GM12874 (cell line): ENCODE data around the gene TOP2A.

Experiments
- TF ChIP-seq, protein P1 (sequence below): IDR thresholded peaks from 2 replicates; pipeline ENCODE4 v1.5.1; 2011; ENCODE audit warnings: low read depth, mild to moderate bottlenecking, control low read depth, low read length, moderate library complexity; ENCODE audit not compliant: insufficient read depth

The TOP2A gene

DNA sequence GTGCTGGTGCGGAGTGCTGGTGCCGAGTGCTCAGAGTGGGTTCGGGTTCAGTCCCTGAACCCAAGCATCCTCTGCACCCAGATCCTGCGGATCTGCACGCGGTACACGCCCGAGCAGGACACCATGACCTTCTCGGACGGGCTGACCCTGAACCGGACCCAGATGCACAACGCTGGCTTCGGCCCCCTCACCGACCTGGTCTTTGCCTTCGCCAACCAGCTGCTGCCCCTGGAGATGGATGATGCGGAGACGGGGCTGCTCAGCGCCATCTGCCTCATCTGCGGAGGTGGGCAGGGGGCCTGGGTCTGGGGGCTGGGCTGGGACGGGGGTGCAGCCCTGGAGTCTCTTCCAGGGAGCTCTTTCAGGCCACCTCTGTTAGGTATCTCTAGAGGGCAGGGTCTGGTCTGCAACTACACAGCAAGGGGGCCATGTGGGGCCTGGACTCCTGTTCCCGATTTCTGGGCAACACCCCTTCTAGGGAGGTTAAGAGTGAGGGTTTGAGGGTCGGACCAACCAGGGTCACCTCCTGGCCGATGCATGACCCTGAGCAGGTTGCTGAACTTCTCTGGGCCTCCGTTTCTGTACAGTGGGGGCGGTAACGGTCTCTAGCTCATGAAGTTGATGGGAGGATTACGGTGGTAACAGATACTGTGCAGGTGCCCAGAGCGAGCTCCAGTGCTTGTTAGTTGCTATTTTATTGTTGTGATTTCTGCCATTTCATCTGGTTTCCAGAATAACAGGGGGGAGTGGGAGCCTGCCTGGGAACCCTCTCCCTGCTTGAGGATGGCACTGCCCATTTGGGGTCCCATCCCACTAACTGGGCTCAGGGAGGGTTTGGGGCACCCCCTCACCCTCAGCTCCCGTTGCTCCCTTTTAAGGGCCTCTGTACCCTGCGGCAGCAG is 63.2 kb downstream of the TOP2A start:
- TF ChIP-seq, protein P1, sequence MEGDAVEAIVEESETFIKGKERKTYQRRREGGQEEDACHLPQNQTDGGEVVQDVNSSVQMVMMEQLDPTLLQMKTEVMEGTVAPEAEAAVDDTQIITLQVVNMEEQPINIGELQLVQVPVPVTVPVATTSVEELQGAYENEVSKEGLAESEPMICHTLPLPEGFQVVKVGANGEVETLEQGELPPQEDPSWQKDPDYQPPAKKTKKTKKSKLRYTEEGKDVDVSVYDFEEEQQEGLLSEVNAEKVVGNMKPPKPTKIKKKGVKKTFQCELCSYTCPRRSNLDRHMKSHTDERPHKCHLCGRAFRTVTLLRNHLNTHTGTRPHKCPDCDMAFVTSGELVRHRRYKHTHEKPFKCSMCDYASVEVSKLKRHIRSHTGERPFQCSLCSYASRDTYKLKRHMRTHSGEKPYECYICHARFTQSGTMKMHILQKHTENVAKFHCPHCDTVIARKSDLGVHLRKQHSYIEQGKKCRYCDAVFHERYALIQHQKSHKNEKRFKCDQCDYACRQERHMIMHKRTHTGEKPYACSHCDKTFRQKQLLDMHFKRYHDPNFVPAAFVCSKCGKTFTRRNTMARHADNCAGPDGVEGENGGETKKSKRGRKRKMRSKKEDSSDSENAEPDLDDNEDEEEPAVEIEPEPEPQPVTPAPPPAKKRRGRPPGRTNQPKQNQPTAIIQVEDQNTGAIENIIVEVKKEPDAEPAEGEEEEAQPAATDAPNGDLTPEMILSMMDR: no peak

DNA sequence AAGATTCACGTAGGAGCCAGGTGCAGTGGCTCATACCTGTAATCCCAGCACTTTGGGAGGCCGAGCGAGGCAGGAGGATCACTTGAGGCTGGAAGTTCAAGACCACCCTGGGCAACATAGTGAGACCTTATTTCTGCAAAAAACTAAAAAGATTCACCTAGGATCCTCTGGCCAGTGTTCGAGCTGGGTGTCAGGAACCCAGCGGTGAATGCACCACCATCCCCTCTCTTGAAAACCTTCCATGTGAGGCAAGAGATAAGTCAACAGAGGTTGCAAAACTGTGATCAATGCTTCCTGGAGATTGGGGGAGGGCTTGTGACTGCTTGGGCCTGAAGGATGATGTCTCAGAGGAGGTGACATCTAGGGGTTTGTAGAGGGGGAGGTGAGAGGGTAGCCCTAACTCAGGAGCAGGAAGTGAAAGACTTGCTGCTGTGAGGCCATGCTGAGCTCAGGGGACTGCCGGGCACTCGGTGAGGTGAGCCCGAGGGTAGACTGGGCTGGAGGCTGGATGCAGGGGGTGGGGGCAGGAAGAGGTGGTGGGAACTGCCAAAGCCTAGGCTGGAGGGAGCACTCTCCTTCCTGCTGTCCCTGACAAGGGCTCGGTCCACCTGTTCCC is 64.8 kb downstream of the TOP2A start:
- TF ChIP-seq, protein P1: no peak

DNA sequence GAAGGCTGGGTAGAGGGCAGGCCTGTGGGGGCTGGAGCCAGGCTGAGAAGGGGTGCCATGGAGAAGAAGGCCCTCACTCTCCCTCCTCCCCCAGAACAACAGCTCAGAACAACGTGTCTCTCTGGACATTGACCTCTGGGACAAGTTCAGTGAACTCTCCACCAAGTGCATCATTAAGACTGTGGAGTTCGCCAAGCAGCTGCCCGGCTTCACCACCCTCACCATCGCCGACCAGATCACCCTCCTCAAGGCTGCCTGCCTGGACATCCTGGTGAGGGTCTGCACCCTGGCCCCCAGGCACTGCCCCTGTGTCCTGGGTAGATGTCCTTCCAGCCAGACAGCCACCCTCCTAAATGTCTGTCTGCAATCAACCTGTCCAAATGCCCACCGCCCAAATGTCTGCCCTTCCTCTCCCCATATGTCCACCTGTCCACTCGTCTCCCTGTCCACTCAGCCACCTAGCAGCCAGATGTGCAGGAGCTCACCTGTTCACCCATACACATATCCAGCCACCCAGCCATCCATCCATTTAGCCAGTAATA is 65.4 kb downstream of the TOP2A start:
- TF ChIP-seq, protein P1: no peak

DNA sequence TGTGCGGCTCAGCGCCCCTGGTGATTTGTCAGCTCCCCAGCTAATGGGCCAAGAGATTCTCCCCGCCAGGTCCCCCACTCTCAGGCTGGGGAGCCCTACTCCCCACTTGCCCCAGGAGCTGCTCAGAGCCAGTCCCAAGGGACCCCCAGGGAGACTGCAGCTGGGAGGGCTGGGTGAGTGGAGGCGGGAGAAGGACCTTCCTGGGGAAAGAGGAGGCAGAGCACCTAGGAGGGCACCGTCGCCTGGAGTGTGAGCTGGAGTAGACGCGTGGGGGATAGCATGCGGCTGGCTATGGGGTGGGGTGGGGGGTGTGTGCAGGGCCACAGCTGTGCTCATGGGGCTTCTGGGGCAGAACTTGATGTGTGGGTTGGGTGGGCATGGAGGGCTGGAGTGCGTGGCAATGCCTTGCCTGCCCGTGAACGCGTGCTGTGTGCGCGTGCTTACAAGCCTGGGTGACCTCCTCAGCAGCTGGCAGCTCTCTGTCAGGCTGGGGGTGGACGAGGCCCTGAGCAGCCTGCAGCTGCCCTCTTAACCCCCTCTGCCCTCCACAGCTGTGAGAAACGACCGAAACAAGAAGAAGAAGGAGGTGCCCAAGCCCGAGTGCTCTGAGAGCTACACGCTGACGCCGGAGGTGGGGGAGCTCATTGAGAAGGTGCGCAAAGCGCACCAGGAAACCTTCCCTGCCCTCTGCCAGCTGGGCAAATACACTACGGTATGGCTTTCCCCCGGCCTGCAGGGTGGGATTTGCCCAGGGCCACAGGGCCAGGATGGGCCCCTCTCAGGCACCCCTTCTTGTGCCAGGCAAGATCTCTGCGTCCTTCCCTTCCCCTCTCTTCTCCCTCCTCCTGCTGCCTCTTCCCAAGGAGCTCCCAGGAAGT is 66.1 kb downstream of the TOP2A start:
- TF ChIP-seq, protein P1: no peak

DNA sequence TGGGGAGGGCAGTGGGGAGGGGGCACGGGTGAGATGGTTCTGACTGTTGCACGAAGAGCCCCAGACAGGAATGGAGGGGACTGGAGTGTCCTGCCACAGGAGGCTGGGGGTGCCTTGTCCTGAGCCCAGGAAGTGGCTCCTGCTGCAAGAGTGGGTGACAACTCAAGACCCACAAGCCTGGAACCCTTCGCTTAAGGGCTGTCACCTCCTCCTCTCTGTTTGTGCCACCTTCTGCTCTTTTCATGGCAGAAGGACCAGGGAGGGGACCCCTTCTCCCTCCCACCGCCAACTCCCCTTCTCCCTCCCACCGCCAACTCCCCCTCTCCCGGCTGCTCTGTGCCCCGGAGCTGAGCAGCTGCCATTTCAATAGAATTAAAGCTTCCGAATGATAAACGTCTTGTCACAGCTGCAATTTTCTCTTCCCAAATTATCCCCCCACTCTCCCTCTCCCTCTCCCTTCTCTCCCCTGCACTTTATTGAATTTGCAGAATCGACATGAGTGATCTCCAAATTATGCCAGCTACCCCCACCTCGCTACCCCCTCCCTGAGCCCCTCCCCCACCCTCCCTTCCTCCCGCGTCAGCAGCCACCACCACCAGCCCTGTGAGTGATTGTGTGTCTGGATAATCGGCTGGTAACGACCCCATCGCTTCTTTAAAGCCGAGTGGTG is 66.9 kb downstream of the TOP2A start:
- TF ChIP-seq, protein P1: no peak

DNA sequence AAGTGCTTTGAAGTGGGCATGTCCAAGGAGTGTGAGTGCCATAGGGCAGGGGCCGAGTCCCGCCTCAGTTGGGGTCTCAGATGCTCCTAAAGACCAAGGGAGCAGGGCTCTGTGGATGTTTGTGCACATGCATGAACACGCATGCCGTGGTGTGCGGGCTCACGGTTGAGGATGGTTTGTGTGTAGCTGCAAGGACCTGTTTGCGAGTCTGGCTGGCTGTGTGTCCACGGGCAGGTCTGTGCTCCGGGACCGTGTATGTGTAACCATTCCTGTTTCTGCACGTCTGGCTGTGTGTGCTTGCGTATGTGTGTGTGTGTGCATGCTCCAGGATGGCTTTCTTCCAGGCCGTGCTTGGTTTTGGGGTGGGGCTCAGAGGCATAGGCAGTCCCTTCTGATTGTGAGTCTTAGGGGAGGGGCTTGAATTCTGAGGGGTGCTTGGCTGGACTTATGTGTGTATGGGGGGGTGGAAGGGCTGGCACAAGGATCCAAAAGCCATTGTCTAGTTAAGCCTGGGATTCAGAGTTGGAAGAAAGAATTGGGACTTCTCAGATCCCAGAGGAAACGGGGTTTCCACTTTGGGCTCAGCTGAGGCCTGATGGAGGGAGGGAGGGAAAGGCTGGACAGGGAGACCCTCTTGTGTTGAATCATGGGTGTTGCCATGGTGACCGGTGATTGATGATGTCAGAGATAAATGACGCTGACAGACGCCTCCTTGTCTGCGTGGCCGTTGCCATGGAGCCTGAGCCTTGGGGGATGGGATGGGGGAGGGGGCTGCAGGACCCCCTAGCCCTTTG is 67.6 kb downstream of the TOP2A start:
- TF ChIP-seq, protein P1: no peak
